Heart left ventricle (tissue), 13 donors: ENCODE measurements around the gene SWSAP1.

Experiments used
- POLR2A ChIP-seq, 2 donors: fragments of 450-650 bp; IDR thresholded peaks; one replicate each; pipeline ENCODE4 v1.6.1; 2017; ENCODE audit warnings: antibody characterized with exemption in 2 of 2, mild to moderate bottlenecking in 2 of 2, moderate library complexity in 2 of 2
- TF ChIP-seq, protein P1 (sequence below), 12 donors: fragments of 200-600 bp; sonication (generic) in 4 of 12; IDR thresholded peaks; one replicate each; pipeline versions ENCODE4 v1.5.0 to v1.8.0; 2018 to 2022; ENCODE audit warnings: antibody characterized with exemption in 12 of 12, mild to moderate bottlenecking in 5 of 12
- donor health status: ischemic (EF 13 %, LVEDD 7.1; RV severe dilation, severe dysfunction).
- donor health status: DM: no; HTN: yes; CAD: no.
- donor health status: DM: no; HTN: no; CAD: no.
- donor health status: ischemic (EF 25% LVEDD 6.9; RV normal size, moderate dysfunction).
- donor health status: ischemic (EF 25% LVEDD 5.7; RV mildly dilated, moderate dysfunction).
- donor health status: ischemic (EF 35%, LVEDD 5.7; RV mildly dilated, moderate dysfunction).
- donor health status: nonischemic (EF 11% LVEDD 7.7; RV severe dilation, severe dysfunction).
- donor health status: DM: yes; HTN: yes; CAD: no.
- donor health status: PGD.
- donor health status: ischemic (EF 29% LVEDD 5.4; RV normal size, mild dysfunction).
- donor health status: nonischemic (EF 23%, LVEDD 6.1; RV moderate dilation, normal function).

DNA sequence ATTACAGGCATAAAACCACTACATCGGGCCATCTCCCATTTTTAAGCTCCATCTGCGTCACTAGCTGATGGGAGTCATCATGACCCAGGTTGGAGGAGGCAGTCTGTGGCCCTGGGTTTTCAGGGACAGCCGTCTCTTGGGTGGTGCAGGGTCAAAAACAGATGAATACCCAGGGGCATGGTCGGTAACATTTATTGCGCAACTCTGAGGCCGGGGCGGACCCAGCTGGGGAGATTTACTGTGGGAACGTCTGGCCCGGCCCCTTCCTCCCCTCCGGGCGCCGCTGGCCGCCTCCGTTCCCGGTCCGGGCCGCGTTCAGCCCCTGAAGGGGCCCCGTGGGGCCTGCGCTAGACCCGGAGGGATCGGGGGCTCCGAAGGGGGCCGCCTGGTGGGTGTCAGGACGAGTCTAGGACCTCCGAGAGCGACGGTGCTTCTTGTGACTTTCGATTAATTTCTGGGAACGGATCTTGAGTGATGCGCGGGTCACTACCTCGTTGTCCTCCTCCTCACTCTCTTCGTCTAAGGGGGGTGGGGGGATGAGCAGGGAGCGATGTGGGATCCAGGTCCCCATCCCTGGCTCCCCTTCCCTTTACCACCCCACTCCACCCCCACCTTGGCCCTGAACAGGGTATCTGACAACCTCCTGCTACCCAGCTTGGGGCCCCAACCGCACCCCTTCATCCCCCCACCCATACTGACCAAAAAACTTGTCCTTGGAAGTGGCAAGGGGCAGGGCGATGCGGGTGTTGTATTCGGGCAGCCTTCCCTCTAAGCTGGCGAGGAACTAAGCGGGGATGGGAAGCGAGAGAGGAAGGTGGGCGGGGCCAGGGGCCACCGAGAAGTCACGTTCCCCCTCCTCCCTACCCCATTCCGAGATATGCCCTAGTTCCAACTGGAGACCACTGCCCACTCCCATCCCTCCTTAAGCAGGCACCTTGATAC lies 46.2 kb downstream of the SWSAP1 start:
- TF ChIP-seq POLR2A (IDR thresholded peaks at IDR 0.05): peak in 1 of 2 donors; percentile 30
- TF ChIP-seq, protein P1, sequence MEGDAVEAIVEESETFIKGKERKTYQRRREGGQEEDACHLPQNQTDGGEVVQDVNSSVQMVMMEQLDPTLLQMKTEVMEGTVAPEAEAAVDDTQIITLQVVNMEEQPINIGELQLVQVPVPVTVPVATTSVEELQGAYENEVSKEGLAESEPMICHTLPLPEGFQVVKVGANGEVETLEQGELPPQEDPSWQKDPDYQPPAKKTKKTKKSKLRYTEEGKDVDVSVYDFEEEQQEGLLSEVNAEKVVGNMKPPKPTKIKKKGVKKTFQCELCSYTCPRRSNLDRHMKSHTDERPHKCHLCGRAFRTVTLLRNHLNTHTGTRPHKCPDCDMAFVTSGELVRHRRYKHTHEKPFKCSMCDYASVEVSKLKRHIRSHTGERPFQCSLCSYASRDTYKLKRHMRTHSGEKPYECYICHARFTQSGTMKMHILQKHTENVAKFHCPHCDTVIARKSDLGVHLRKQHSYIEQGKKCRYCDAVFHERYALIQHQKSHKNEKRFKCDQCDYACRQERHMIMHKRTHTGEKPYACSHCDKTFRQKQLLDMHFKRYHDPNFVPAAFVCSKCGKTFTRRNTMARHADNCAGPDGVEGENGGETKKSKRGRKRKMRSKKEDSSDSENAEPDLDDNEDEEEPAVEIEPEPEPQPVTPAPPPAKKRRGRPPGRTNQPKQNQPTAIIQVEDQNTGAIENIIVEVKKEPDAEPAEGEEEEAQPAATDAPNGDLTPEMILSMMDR (IDR thresholded peaks at IDR 0.05): no peak
